BJ (cell line): ENCODE measurements around the gene LST1. TPM values are rescaled to one million over a fixed set of nuclear protein-coding genes. Genes with fewer than 3 reads are reported as not detected.
A peak's percentile ranks its signal among the peaks of the same experiment; 100 is the strongest.

ENCODE experiments used
- CTCF ChIA-PET: fragments of 350-600 bp; formaldehyde crosslinking; extraction: SDS; loops from one replicate; lab custom pipeline; 2021; ENCODE audit warnings: antibody characterized with exemption, inconsistent platforms; lab: Yijun Ruan, JAX
- POLR2A ChIA-PET: fragments of 300-600 bp; sonication (Branson Sonifier 250); formaldehyde crosslinking; extraction: SDS; loops from one replicate; lab custom pipeline; 2021; ENCODE audit warnings: antibody characterized with exemption; lab: Charles Lee
- DNase-seq: peaks from one replicate; pipeline ENCODE4 v3.0.0-alpha.2; 2011; ENCODE audit warnings: low read depth
- H3K27me3 ChIP-seq: 2 replicates; pipeline ENCODE4 v1.6.0; 2011; ENCODE audit warnings: low read length; ENCODE audit not compliant: control insufficient read depth, insufficient read depth
- H3K36me3 ChIP-seq: 2 replicates; pipeline ENCODE4 v1.5.1; 2011; ENCODE audit warnings: low read length; ENCODE audit not compliant: control insufficient read depth, insufficient read depth
- H3K4me3 ChIP-seq: 2 replicates; pipeline ENCODE4 v1.5.1; 2011; ENCODE audit warnings: low read depth, mild to moderate bottlenecking, control low read depth, low read length
- polyA plus RNA-seq: library from polyadenylated mRNA; depleted of rRNA; stranded (reverse); fragments of >200 nt; gene quantifications from 2 replicates; pipeline ENCODE4 v1.2.3, GENCODE V29; 2011
- TF ChIP-seq, protein P1 (sequence below): IDR thresholded peaks from 2 replicates; pipeline ENCODE4 v1.5.1; 2011; ENCODE audit warnings: low read depth, mild to moderate bottlenecking, control low read depth, inconsistent platforms, low read length, moderate library complexity; ENCODE audit not compliant: insufficient read depth

Gene LST1
- polyA plus RNA-seq, 1 experiment = 0.42 TPM

DNA sequence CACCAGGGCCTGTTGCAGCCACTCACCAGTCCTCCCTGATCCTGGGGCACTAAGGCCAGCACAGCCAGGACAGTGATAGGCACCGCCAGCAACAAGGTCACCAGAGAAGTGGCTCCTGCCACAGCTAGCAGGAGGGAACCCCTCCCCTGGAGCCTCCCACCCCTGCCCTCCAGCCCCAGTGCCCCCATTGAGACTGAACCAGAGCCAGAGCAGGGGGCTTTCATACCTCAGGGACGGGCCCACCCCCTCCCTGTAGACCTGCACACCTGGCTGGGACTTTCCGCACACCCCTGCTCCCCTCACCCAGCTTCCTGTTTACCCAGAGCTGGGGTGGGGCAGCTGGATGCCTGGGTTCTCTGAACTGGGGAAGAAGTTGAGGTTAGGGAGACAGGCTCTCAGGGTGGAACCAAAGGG lies 3.8 kb upstream of the LST1 start, which contains the start of gene LTB:
Gene LTB (minus strand): TSS at position 195 of the 414 bp plus-strand sequence. CDS start 7 bp downstream, at position 188.
- no peak for DNase-seq
- no peaks in the 10 kb centered on the region for H3K27me3 ChIP-seq
- ChIA-PET CTCF (interaction anchor here (0.8 to 15.5 kb wide), 11 partner anchors 7 to 88 kb away, joined by 3 to 182 read pairs (median 8); partner anchors contain the start of genes ATP6V1G2, LTA, NCR3 and NFKBIL1), POLR2A (no interaction called here)
- H3K4me3 ChIP-seq = peak within 1 kb of the TSS; percentile 75
- TF ChIP-seq, protein P1, sequence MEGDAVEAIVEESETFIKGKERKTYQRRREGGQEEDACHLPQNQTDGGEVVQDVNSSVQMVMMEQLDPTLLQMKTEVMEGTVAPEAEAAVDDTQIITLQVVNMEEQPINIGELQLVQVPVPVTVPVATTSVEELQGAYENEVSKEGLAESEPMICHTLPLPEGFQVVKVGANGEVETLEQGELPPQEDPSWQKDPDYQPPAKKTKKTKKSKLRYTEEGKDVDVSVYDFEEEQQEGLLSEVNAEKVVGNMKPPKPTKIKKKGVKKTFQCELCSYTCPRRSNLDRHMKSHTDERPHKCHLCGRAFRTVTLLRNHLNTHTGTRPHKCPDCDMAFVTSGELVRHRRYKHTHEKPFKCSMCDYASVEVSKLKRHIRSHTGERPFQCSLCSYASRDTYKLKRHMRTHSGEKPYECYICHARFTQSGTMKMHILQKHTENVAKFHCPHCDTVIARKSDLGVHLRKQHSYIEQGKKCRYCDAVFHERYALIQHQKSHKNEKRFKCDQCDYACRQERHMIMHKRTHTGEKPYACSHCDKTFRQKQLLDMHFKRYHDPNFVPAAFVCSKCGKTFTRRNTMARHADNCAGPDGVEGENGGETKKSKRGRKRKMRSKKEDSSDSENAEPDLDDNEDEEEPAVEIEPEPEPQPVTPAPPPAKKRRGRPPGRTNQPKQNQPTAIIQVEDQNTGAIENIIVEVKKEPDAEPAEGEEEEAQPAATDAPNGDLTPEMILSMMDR = no peak
- no peaks in the 10 kb centered on the region for H3K36me3 ChIP-seq

DNA sequence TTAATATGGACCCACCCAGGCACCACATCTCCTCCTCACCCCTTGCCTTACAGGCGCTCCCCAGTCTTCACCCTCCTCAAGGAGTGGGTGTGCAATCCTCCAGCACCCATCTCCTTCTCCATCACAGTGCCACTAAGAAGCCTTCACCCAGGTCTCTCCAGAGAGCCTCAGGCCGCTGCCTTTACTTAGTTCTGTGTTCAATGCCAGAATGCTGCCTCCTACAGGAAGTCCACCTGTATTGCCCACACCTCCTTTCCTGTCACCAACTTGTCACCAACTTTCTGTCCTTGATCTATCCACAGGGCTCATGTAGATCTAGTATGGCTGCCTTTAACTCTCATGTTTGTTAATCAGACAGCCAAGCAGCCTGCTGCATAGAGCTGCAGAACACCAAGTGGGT lies 586 bp upstream of the LST1 start:
- POLR2A ChIA-PET = no interaction called here
- TF ChIP-seq, protein P1 = peak; percentile 26; the same call in 1 of the 2 replicates
- H3K27me3 ChIP-seq = no peaks in the 10 kb centered on the region
- no peak for DNase-seq
- CTCF ChIA-PET = interaction anchor here (0.9 to 15.5 kb wide), 5 partner anchors 9 to 37 kb away, joined by 3 to 182 read pairs (median 5); partner anchors contain the start of genes ATP6V1G2, NCR3 and NFKBIL1
- H3K4me3 ChIP-seq = no peak overlapping the region
- H3K36me3 ChIP-seq = no peaks in the 10 kb centered on the region

DNA sequence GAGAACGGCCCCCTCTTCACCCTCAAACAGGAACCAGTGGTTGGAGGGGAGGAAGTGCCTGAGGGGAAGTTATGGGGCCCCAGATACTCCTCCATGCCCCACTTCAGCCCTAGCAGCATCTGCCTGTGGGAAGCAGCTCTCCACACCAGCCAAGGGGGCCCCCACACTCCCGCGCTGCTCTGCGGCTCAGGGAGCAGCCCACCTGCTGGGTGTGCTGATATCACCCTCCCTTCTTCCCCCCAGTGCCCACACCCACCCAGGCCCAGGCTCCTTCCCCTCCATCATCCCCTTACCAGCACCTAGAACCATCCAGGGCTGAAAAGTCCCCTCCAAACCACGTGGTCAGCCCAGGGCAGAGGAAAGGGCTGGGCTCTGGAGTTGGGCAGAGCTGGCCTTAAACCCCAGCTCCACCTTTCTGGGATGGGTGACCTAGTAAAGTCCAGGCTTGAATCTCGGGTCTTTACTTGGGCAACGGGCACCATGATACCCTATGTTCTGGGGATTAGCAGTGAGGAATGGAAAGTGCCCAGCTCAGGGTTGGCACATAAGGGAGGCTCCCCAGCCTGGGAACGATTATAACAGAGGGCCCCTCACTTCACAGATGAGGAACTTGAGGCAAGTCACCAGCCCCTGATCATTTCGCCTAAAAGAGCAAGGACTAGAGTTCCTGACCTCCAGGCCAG lies 663 bp downstream of the LST1 start:
- Histone ChIP-seq H3K4me3 (no peak overlapping the region), H3K36me3 (no peaks in the 10 kb centered on the region), H3K27me3 (no peaks in the 10 kb centered on the region)
- TF ChIP-seq, protein P1 = no peak
- ChIA-PET POLR2A (no interaction called here), CTCF (interaction anchor here (0.8 to 15.5 kb wide), 5 partner anchors 9 to 39 kb away, joined by 3 to 182 read pairs (median 5); partner anchors contain the start of genes ATP6V1G2, NCR3 and NFKBIL1)
- DNase-seq = no peak

DNA sequence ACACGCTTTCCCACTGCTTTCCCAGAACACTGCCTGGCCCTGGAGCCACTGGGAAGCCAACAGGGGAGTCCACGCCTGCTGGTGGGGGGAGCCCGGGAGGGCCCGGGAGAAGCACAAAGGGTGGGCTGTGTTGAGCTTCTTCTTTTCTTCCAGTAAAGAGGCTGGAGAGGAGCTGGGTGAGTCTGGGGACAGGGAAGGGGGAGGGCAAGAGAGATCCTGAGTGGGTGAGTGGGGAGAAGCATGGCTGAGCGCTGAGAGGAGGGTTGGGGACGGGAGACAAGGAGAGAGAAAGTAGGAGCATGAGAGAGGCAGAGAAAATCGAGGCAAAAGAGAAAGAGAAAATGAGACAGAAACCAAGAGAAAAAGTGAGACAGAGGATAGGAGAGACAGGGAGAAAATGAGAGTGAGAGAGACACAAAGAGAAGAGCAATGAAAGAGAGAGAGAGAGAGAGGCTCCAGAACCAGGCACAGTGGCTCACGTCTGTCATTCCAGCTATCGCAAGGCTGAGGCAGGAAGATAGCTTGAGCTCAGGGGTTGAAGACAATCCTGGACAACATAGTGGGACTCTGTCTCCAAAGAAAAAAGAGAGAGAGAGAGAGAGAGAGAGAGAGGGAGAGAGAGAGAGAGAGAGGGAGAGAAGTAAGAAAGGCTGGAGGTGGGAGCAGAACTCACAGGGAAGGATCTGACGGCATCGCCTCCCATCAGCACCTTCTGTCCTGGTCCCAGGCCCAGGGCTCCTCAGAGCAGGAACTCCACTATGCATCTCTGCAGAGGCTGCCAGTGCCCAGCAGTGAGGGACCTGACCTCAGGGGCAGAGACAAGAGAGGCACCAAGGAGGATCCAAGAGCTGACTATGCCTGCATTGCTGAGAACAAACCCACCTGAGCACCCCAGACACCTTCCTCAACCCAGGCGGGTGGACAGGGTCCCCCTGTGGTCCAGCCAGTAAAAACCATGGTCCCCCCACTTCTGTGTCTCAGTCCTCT lies 2.0 kb downstream of the LST1 start:
- ChIA-PET POLR2A (interaction anchor here (0.7 kb wide), 1 partner anchor 24 kb away, joined by 3 read pairs; no protein-coding TSS in a partner anchor), CTCF (interaction anchor here (2.5 to 15.5 kb wide), 3 partner anchors 8 to 40 kb away, joined by 12 to 182 read pairs (median 156); partner anchors contain the start of genes ATP6V1G2, NCR3 and NFKBIL1)
- Histone ChIP-seq H3K27me3 (no peaks in the 10 kb centered on the region), H3K4me3 (no peak overlapping the region), H3K36me3 (no peaks in the 10 kb centered on the region)
- TF ChIP-seq, protein P1 = no peak
- no peak for DNase-seq
